ENCODE results near the gene BMPR1A.
"Not testable (repeated sequence)": the region's sequence is repeated elsewhere in the genome, so short reads cannot be mapped to it uniquely, and the experiment has no call there.

BMPR1A gene

DNA sequence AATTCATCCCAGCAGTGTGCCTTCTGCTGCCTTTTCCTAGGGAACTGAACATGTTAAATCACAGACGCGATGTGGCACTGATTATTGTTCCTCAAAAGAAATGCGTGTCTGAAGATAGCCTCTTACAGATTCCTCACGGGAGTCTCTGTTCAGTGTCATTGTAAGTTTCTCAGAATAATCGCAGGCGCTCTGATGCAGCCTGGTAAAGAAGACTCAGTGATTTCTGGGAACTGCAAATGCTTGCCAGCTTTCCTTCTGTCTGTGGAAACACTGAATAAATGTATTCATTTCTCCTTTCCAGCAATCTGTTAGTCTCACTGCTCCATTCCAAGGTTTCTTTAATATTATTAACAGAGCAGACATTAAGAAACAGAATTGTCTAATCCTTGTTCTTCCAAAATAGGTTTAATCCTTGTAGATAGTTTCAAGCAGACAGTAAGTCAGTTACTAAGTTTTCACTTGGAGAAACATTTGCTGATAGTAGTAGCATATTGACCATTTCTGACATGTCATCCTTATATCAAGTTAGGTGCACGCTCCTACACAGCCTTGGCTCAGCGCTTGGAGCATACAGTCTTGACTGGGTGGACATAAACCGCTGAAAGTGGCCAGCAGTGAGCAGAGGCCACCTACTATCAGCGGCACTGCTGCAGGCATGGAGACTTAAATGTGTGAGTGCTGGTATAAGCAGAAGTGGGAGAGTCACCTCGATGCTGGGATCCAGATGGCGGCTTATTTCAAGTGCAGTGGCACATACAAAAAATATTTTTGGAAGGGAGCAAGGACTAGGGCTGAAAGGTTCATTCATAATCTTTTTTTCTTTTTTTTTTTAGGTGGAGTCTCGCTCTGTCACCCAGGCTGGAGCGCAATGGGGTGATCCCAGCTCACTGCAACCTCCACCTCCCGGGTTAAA lies 173.3 kb downstream of the BMPR1A start:
- no peak for DNase-seq (ENCODE audit: extremely low read depth, low read depth)
- TF ChIP-seq, protein P1, sequence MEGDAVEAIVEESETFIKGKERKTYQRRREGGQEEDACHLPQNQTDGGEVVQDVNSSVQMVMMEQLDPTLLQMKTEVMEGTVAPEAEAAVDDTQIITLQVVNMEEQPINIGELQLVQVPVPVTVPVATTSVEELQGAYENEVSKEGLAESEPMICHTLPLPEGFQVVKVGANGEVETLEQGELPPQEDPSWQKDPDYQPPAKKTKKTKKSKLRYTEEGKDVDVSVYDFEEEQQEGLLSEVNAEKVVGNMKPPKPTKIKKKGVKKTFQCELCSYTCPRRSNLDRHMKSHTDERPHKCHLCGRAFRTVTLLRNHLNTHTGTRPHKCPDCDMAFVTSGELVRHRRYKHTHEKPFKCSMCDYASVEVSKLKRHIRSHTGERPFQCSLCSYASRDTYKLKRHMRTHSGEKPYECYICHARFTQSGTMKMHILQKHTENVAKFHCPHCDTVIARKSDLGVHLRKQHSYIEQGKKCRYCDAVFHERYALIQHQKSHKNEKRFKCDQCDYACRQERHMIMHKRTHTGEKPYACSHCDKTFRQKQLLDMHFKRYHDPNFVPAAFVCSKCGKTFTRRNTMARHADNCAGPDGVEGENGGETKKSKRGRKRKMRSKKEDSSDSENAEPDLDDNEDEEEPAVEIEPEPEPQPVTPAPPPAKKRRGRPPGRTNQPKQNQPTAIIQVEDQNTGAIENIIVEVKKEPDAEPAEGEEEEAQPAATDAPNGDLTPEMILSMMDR (IDR thresholded peaks at IDR 0.05; ENCODE audit: low read depth, low read length) = no peak

- no peak for DNase-seq (ENCODE audit: extremely low read depth, low read depth)
- TF ChIP-seq, protein P1 (IDR thresholded peaks at IDR 0.05; ENCODE audit: low read depth, low read length) = no peak
Observed at GRCh38 chr10:86931872-86932271, 175.5 kb downstream of the BMPR1A start.

- TF ChIP-seq, protein P1 (IDR thresholded peaks at IDR 0.05; ENCODE audit: low read depth, low read length) = no peak
Observed at GRCh38 chr10:86932674-86933073, 176.3 kb downstream of the BMPR1A start.

DNA sequence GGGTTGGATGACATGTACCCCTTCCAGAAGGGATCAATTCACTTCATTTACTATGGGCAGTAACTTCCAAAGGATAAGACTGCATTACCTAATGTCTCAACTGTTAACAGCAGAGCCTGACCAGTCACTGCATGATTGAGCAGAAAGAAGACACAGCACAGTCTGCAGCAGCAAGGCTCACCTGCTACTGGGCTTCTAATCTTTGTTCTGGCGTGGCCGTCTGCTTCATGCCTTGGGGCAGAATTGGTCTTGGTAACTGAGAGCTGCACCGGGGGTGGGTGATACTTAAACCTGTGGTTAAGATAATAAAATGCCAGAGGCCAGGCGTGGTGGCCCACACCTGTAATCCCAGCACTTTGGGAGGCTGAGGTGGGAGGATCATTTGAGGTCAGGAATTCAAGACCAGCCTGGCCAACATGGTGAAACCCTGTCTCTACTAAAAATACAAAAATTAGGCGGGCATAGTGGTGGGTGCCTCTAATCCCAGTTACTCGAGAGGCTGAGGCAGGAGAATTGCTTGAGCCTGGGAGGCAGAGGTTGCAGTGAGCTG lies 177.8 kb downstream of the BMPR1A start:
- not testable (repeated sequence) for DNase-seq (ENCODE audit: extremely low read depth, low read depth)

More at GRCh38 chr10:86932674-86933073, 176.3 kb downstream of the BMPR1A start:
- no peak for DNase-seq (ENCODE audit: extremely low read depth, low read depth)

- no peak for DNase-seq (ENCODE audit: extremely low read depth, low read depth)
Observed at GRCh38 chr10:86936661-86937501, 180.5 kb downstream of the BMPR1A start.

GRCh38 chr10:86937502-86938154 lies 181.2 kb downstream of the BMPR1A start:
- TF ChIP-seq, protein P1 (IDR thresholded peaks at IDR 0.05; ENCODE audit: low read depth, low read length) = no peak
- DNase-seq (ENCODE audit: extremely low read depth, low read depth) = no peak

More at GRCh38 chr10:86936661-86937501, 180.5 kb downstream of the BMPR1A start:
- TF ChIP-seq, protein P1 (IDR thresholded peaks at IDR 0.05; ENCODE audit: low read depth, low read length) = no peak

DNA sequence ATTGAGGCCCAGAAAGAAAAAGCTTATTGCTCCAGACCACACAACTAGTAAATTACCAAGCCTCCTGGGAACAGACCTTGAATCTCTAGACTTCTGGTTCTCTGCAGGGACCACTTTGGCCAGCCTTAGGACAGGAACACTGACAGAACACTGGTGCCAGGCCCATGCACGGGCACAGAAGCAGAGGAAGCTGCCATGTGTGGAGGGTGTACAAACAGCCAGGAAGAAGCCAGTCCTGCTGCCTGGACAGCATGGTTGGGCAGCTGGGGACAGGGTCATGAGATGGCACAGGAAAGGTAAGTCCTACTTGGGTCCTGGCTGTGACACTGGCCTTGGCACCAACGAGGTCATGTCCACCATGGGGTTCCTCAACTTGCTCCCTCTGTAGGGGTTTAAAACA lies 181.8 kb downstream of the BMPR1A start:
- TF ChIP-seq, protein P1 (IDR thresholded peaks at IDR 0.05; ENCODE audit: low read depth, low read length) = no peak
- no peak for DNase-seq (ENCODE audit: extremely low read depth, low read depth)

DNA sequence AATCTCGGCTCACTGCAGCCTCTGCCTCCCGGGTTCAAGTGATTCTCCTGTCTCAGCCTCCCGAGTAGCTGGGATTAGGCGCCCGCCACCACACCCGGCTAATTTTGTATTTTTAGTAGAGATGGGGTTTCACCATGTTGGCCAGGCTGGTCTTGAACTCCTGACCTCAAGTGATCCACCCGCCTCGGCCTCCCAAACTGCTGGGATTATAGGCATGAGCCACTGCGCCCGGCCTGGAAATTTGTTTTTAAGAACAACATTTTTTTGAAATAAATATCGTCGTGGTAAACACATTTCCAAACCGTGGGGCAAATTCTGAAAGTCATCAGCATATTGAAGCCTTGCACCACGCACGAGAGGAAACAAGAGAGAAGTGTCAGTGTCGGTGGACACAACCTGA lies 183.7 kb downstream of the BMPR1A start:
- DNase-seq (ENCODE audit: extremely low read depth, low read depth) = not testable (repeated sequence)
